ENCODE measurements around the gene ERVK3-1. TPM values are rescaled to one million over a fixed set of nuclear protein-coding genes. Genes with fewer than 3 reads are reported as not detected.

ERVK3-1 gene
- total RNA-seq, 1 donor from 2014 or later, result 74.3 TPM

DNA sequence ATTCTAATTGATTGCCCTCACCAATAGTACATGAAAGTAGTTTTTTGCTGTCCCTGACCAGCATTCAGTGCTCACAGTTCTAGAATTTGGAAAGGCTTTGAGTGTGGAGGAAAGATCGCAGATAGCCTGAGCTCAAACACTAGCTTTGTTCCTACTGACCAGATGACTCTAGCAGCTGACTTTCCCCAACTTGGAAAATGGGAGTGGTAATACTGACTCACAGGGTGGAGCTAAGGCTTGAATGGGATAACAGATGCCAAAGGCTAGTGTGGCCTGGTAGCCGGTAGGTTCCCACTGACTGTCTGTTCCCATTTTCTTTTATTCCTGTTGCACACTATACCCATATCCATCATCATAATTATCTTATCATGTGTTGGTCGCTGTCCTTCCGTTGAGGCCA lies 25.3 kb downstream of the ERVK3-1 start:
- peaks cover 11% of the 10 kb centered on the region for H3K36me3 Mint-ChIP-seq (ENCODE audit: low read depth)
- intact Hi-C loops (cut with micrococcal nuclease), result no loop called here

DNA sequence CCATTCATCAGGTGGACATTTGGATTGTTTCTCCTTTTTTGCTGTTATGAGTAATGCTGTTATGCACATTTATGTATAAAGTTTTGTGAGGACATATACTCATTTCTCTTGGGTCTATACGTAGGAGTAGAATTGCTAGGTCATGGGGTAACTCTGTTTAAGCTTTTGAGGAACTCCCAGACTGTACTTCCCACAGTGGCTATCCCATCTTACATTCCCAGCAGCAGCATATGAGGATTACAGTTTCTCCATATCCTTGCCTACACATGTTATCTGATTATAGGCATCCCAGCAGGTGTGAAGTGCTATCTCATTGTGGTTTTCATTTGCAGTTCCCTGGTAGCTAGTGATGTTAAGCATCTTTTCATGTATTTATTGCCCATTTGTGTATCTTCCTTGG lies 27.5 kb downstream of the ERVK3-1 start:
- H3K27me3 Mint-ChIP-seq, result no peaks in the 10 kb centered on the region
- H3K36me3 Mint-ChIP-seq (ENCODE audit: low read depth), result peaks cover 24% of the 10 kb centered on the region
- peaks cover 2% of the 10 kb centered on the region for H3K4me1 Mint-ChIP-seq
- DNase-seq (no peak), ATAC-seq (ENCODE audit: low read depth) (no peak)
- TF ChIP-seq, protein P1, sequence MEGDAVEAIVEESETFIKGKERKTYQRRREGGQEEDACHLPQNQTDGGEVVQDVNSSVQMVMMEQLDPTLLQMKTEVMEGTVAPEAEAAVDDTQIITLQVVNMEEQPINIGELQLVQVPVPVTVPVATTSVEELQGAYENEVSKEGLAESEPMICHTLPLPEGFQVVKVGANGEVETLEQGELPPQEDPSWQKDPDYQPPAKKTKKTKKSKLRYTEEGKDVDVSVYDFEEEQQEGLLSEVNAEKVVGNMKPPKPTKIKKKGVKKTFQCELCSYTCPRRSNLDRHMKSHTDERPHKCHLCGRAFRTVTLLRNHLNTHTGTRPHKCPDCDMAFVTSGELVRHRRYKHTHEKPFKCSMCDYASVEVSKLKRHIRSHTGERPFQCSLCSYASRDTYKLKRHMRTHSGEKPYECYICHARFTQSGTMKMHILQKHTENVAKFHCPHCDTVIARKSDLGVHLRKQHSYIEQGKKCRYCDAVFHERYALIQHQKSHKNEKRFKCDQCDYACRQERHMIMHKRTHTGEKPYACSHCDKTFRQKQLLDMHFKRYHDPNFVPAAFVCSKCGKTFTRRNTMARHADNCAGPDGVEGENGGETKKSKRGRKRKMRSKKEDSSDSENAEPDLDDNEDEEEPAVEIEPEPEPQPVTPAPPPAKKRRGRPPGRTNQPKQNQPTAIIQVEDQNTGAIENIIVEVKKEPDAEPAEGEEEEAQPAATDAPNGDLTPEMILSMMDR (IDR thresholded peaks at IDR 0.05), result no peak
- CTCF ChIA-PET, result no interaction called here
- no peak overlapping the region for H3K27ac Mint-ChIP-seq
- intact Hi-C loops (cut with micrococcal nuclease), result no loop called here
- H3K9me3 Mint-ChIP-seq, result no peaks in the 10 kb centered on the region
- POLR2A ChIA-PET, result no interaction called here
- no peak overlapping the region for H3K4me3 Mint-ChIP-seq

More for the DNA sequence above, 25.3 kb downstream of the ERVK3-1 start:
- no peaks in the 10 kb centered on the region for H3K27me3 Mint-ChIP-seq
- DNase-seq (no peak), ATAC-seq (ENCODE audit: low read depth) (no peak)
- no peaks in the 10 kb centered on the region for H3K9me3 Mint-ChIP-seq
- ChIA-PET POLR2A (interaction anchor here (0.5 kb wide), 1 partner anchor 104 kb away, joined by 3 read pairs; no protein-coding TSS in a partner anchor), CTCF (interaction anchor here (1.3 kb wide), 1 partner anchor 190 kb away, joined by 4 read pairs; the partner anchor contains the start of gene ZBTB45)
- no peak overlapping the region for H3K27ac Mint-ChIP-seq
- H3K4me1 Mint-ChIP-seq, result peaks cover 2% of the 10 kb centered on the region
- TF ChIP-seq, protein P1 (IDR thresholded peaks at IDR 0.05), result no peak
- H3K4me3 Mint-ChIP-seq, result no peak overlapping the region

DNA sequence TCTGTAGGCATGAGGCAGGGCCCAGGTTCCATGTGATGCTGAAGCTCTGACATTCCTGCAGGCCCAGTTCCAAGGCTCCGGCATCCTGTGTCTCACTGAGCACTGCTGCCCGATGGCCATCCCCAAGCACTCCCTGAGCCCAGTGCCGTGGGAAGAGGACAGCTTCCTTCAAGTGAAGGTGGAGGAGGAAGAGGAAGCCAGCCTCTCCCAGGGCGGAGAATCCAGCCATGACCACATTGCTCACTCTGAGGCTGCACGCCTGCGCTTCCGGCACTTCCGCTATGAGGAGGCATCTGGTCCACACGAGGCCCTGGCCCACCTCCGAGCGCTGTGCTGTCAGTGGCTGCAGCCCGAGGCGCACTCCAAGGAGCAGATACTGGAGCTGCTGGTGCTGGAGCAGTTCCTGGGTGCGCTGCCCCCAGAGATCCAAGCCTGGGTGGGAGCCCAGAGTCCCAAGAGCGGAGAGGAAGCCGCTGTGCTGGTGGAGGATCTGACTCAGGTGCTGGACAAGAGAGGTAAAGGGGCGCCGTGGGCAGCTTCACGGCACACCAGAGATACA lies 29.6 kb downstream of the ERVK3-1 start:
- ATAC-seq (ENCODE audit: low read depth) (no peak), DNase-seq (no peak)
- no peaks in the 10 kb centered on the region for H3K9me3 Mint-ChIP-seq
- TF ChIP-seq, protein P1 (IDR thresholded peaks at IDR 0.05), result no peak
- H3K36me3 Mint-ChIP-seq (ENCODE audit: low read depth), result peaks cover 43% of the 10 kb centered on the region
- intact Hi-C loops (cut with micrococcal nuclease), result no loop called here
- H3K4me1 Mint-ChIP-seq, result no peaks in the 10 kb centered on the region
- POLR2A ChIA-PET, result no interaction called here
- H3K4me3 Mint-ChIP-seq, result no peak overlapping the region
- H3K27me3 Mint-ChIP-seq, result no peaks in the 10 kb centered on the region
- CTCF ChIA-PET, result no interaction called here
- no peak overlapping the region for H3K27ac Mint-ChIP-seq

DNA sequence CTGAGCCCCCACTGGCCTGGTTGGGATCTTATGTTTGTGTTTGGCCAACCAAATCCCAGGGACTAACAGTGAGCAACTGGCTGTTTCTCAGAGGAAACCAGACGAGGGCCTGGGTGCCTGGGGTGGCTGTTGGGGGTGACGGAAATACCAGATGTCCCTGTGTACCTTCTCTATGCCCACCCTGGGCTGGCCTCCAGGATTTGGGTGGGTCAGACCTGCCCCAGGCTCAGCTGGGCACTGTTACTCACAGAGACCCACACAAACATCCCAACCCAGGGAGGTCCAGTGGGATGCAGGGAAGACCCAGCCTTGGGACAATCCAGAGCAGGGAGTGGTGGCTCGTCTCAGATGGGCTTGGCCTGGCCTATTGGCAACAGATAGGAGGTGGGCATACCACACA lies 30.5 kb downstream of the ERVK3-1 start:
- TF ChIP-seq, protein P1 (IDR thresholded peaks at IDR 0.05), result no peak
- no peak for DNase-seq
- ChIA-PET CTCF (no interaction called here), POLR2A (no interaction called here)
- Mint-ChIP-seq H3K36me3 (ENCODE audit: low read depth) (peaks cover 48% of the 10 kb centered on the region), H3K9me3 (no peaks in the 10 kb centered on the region), H3K4me3 (no peak overlapping the region), H3K4me1 (no peaks in the 10 kb centered on the region), H3K27me3 (no peaks in the 10 kb centered on the region), H3K27ac (no peak overlapping the region)
- no peak for ATAC-seq (ENCODE audit: low read depth)
- intact Hi-C loops (cut with micrococcal nuclease), result no loop called here

DNA sequence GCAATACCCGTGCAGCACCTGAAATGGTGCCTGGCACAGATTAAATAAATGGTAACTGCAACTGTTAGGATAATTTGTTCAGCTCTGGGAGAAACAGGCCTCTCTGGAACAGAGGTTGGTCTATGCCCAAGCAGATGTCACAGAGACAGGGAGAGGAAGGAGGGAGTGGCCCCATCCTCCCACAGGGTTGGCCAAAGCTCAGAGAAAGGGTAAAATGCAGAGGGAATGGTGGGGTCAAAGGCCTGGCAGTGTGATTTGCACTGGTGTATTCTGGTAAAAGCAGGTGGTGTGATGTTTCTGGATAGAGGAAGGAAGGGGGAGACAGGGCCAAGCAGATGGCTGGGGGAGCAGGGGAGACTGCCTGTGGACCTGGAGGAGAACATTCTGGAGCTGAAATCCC lies 31.0 kb downstream of the ERVK3-1 start:
- DNase-seq (no peak), ATAC-seq (ENCODE audit: low read depth) (no peak)
- Mint-ChIP-seq H3K9me3 (no peaks in the 10 kb centered on the region), H3K27me3 (no peaks in the 10 kb centered on the region), H3K4me1 (no peaks in the 10 kb centered on the region), H3K4me3 (no peak overlapping the region), H3K36me3 (ENCODE audit: low read depth) (peaks cover 54% of the 10 kb centered on the region), H3K27ac (no peak overlapping the region)
- ChIA-PET POLR2A (no interaction called here), CTCF (no interaction called here)
- intact Hi-C loops (cut with micrococcal nuclease), result no loop called here
- TF ChIP-seq, protein P1 (IDR thresholded peaks at IDR 0.05), result no peak

Data from activated B cell treated with CpG ODN at 0.5 μM for 24 hours (primary cell).